ENCODE measurements around the gene GPRIN3. TPM values are rescaled to one million over a fixed set of nuclear protein-coding genes. Genes with fewer than 3 reads are reported as not detected.

The GPRIN3 gene
- total and polyA plus RNA-seq, 2 of the 13 experiments (the other 11 are each of a cell fraction or from before 2014, with no cell fraction given), result not detected

GRCh38 chr4:89215736-89216135, 91.9 kb downstream of the GPRIN3 start (continued):
- TF ChIP-seq PRDM10 (CRISPR knock-in tag; IDR thresholded peaks at IDR 0.05; ENCODE audit: low read depth) (no peak), SIN3B (IDR thresholded peaks at IDR 0.05; ENCODE audit: low read length) (no peak), ZNF761 (CRISPR knock-in tag; conservative IDR thresholded peaks at IDR 0.05) (no peak), SRSF1 (optimal IDR thresholded peaks at IDR 0.05; ENCODE audit: low read depth, low read length) (no peak), FOXP4 (CRISPR knock-in tag; IDR thresholded peaks at IDR 0.05) (no peak), POGZ (CRISPR knock-in tag; IDR thresholded peaks at IDR 0.05) (no peak), DZIP1 (CRISPR knock-in tag; IDR thresholded peaks at IDR 0.05) (no peak), TOPORS (CRISPR knock-in tag; IDR thresholded peaks at IDR 0.05) (no peak), MYC (CRISPR knock-in tag; IDR thresholded peaks at IDR 0.05; ENCODE audit: borderline replicate concordance) (no peak), ZBTB20 (CRISPR knock-in tag; IDR thresholded peaks at IDR 0.05; ENCODE audit: borderline replicate concordance, low read depth) (no peak), ZFY (CRISPR knock-in tag; IDR thresholded peaks at IDR 0.05) (no peak)

Measured in HepG2 (cell line).